ENCODE results near the gene FAAP20.

- TF ChIP-seq CTCF (IDR thresholded peaks at IDR 0.05) (peak in 5 of 6 experiments; percentile 12 to 35 (median 33)), POLR2AphosphoS5 (IDR thresholded peaks at IDR 0.05) (no peak)
Observed at GRCh38 chr1:2163205-2163604, 31.4 kb downstream of the FAAP20 start.

Data from upper lobe of left lung (tissue), 4 donors.